ENCODE measurements around the gene RPS3. TPM values are rescaled to one million over a fixed set of nuclear protein-coding genes. Genes with fewer than 3 reads are reported as not detected.

Gene RPS3
- total RNA-seq, 5 donors from 2014 or later (not counting 1 experiment from before 2014, with no cell fraction given): 4,604 to 5,380 (median 4,830) TPM

- Mint-ChIP-seq H3K4me3 (no peak overlapping the region), H3K27ac (no peak overlapping the region), H3K36me3 (peaks cover 16% of the 10 kb centered on the region), H3K4me1 (peaks cover 14 to 17% (median 15%) of the 10 kb centered on the region in 3 donors), H3K9me3 (no peaks in the 10 kb centered on the region), H3K27me3 (peaks cover 37 to 40% of the 10 kb centered on the region in 2 donors)
- H3K9me3 ChIP-seq: no peaks in the 10 kb centered on the region
- WGBS (ENCODE audit: insufficient coverage): 81% methylated on average over 3 of the region's 4 CpGs
- H3K36me3 ChIP-seq (ENCODE audit: control insufficient read depth in 2 of 2, extremely low read depth in 1 of 2, insufficient read depth in 1 of 2, low read length in 1 of 2): peaks cover 0 to 3% of the 10 kb centered on the region in 2 donors
- no peak for ATAC-seq (replicated peaks in 1 of 4)
- no peak overlapping the region for H3K27ac ChIP-seq (ENCODE audit: low read length)
- DNase-seq: no peak
- CTCF ChIA-PET: interaction anchor here (0.5 to 0.6 kb wide), 2 partner anchors 26 to 44 kb away, joined by 3 read pairs; no protein-coding TSS in a partner anchor
- POLR2A ChIA-PET: no interaction called here
- H3K4me3 ChIP-seq (ENCODE audit: control insufficient read depth in 1 of 2, extremely low read depth in 1 of 2, low read length in 1 of 2): no peak overlapping the region
- H3K4me1 ChIP-seq (ENCODE audit: control insufficient read depth in 1 of 2, extremely low read depth in 1 of 2, insufficient read depth in 2 of 2, low read length in 2 of 2): peaks cover 0 to 19% of the 10 kb centered on the region in 2 experiments
- peaks cover 1 to 71% of the 10 kb centered on the region in 2 experiments for H3K27me3 ChIP-seq (replicated peaks in 1 of 2; ENCODE audit: control insufficient read depth in 2 of 2, extremely low read depth in 1 of 2, insufficient read depth in 2 of 2, low read length in 1 of 2)
These were observed 34.7 kb downstream of the RPS3 start for GRCh38 chr11:75434051-75434450.

- 77% methylated on average over 10 of the region's 12 CpGs for WGBS (ENCODE audit: insufficient coverage)
- no peak overlapping the region for H3K4me3 Mint-ChIP-seq
- H3K27ac Mint-ChIP-seq: no peak overlapping the region
- Histone ChIP-seq H3K4me3 (ENCODE audit: control insufficient read depth in 1 of 2, extremely low read depth in 1 of 2, low read length in 1 of 2) (no peak overlapping the region), H3K4me1 (ENCODE audit: control insufficient read depth in 1 of 2, extremely low read depth in 1 of 2, insufficient read depth in 2 of 2, low read length in 2 of 2) (peaks cover 0 to 12% of the 10 kb centered on the region in 2 experiments), H3K36me3 (ENCODE audit: control insufficient read depth in 2 of 2, extremely low read depth in 1 of 2, insufficient read depth in 1 of 2, low read length in 1 of 2) (peaks cover 0 to 3% of the 10 kb centered on the region in 2 donors), H3K27me3 (replicated peaks in 1 of 2; ENCODE audit: control insufficient read depth in 2 of 2, extremely low read depth in 1 of 2, insufficient read depth in 2 of 2, low read length in 1 of 2) (peaks cover 0 to 65% of the 10 kb centered on the region in 2 experiments), H3K9me3 (no peaks in the 10 kb centered on the region), H3K27ac (ENCODE audit: low read length) (no peak overlapping the region)
- peaks cover 9 to 12% (median 11%) of the 10 kb centered on the region in 3 donors for H3K4me1 Mint-ChIP-seq
- H3K9me3 Mint-ChIP-seq: no peaks in the 10 kb centered on the region
- ChIA-PET POLR2A (no interaction called here), CTCF (interaction anchor here in 1 of 2 donors (0.6 kb wide), 1 partner anchor 45 kb away, joined by 3 read pairs; no protein-coding TSS in a partner anchor)
- H3K27me3 Mint-ChIP-seq: peaks cover 32 to 37% of the 10 kb centered on the region in 2 donors
- ATAC-seq (replicated peaks in 1 of 4) (no peak), DNase-seq (no peak)
- H3K36me3 Mint-ChIP-seq: peaks cover 17% of the 10 kb centered on the region
These were observed 35.7 kb downstream of the RPS3 start for GRCh38 chr11:75434886-75435570.

GRCh38 chr11:75435571-75435925 is 36.2 kb downstream of the RPS3 start:
- peaks cover 0 to 3% of the 10 kb centered on the region in 2 donors for H3K36me3 ChIP-seq (ENCODE audit: control insufficient read depth in 2 of 2, extremely low read depth in 1 of 2, insufficient read depth in 1 of 2, low read length in 1 of 2)
- WGBS (ENCODE audit: insufficient coverage): 78% methylated on average over 9 of the region's 9 CpGs
- no peak overlapping the region for H3K27ac ChIP-seq (ENCODE audit: low read length)
- Mint-ChIP-seq H3K27me3 (peaks cover 32 to 36% of the 10 kb centered on the region in 2 donors), H3K9me3 (no peaks in the 10 kb centered on the region), H3K4me1 (peaks cover 8 to 10% (median 8%) of the 10 kb centered on the region in 3 donors), H3K36me3 (peaks cover 17% of the 10 kb centered on the region), H3K4me3 (no peak overlapping the region), H3K27ac (no peak overlapping the region)
- CTCF ChIA-PET: no interaction called here
- POLR2A ChIA-PET: no interaction called here
- DNase-seq: no peak
- H3K27me3 ChIP-seq (replicated peaks in 1 of 2; ENCODE audit: control insufficient read depth in 2 of 2, extremely low read depth in 1 of 2, insufficient read depth in 2 of 2, low read length in 1 of 2): peaks cover 0 to 63% of the 10 kb centered on the region in 2 experiments
- no peak overlapping the region for H3K4me3 ChIP-seq (ENCODE audit: control insufficient read depth in 1 of 2, extremely low read depth in 1 of 2, low read length in 1 of 2)
- H3K9me3 ChIP-seq: no peaks in the 10 kb centered on the region
- ATAC-seq (replicated peaks in 1 of 4): no peak
- H3K4me1 ChIP-seq (ENCODE audit: control insufficient read depth in 1 of 2, extremely low read depth in 1 of 2, insufficient read depth in 2 of 2, low read length in 2 of 2): peaks cover 0 to 10% of the 10 kb centered on the region in 2 experiments

GRCh38 chr11:75436806-75437205 is 37.5 kb downstream of the RPS3 start:
- DNase-seq: no peak
- H3K4me3 Mint-ChIP-seq: no peak overlapping the region
- H3K9me3 Mint-ChIP-seq: no peaks in the 10 kb centered on the region
- peaks cover 0 to 2% (median 0%) of the 10 kb centered on the region in 3 donors for H3K4me1 Mint-ChIP-seq
- H3K36me3 Mint-ChIP-seq: peaks cover 17% of the 10 kb centered on the region
- CTCF ChIA-PET: no interaction called here
- Histone ChIP-seq H3K4me3 (ENCODE audit: control insufficient read depth in 1 of 2, extremely low read depth in 1 of 2, low read length in 1 of 2) (no peak overlapping the region), H3K27ac (ENCODE audit: low read length) (no peak overlapping the region), H3K36me3 (ENCODE audit: control insufficient read depth in 2 of 2, extremely low read depth in 1 of 2, insufficient read depth in 1 of 2, low read length in 1 of 2) (peaks cover 0 to 3% of the 10 kb centered on the region in 2 donors), H3K27me3 (replicated peaks in 1 of 2; ENCODE audit: control insufficient read depth in 2 of 2, extremely low read depth in 1 of 2, insufficient read depth in 2 of 2, low read length in 1 of 2) (peaks cover 0 to 50% of the 10 kb centered on the region in 2 experiments), H3K4me1 (ENCODE audit: control insufficient read depth in 1 of 2, extremely low read depth in 1 of 2, insufficient read depth in 2 of 2, low read length in 2 of 2) (no peaks in the 10 kb centered on the region), H3K9me3 (no peaks in the 10 kb centered on the region)
- no peak overlapping the region for H3K27ac Mint-ChIP-seq
- peaks cover 19 to 23% of the 10 kb centered on the region in 2 donors for H3K27me3 Mint-ChIP-seq
- WGBS (ENCODE audit: insufficient coverage): 92% methylated on average over 9 of the region's 9 CpGs
- POLR2A ChIA-PET: interaction anchor here in 1 of 2 donors (0.8 kb wide), 1 partner anchor 481 kb away, joined by 3 read pairs; no protein-coding TSS in a partner anchor
- no peak for ATAC-seq (replicated peaks in 1 of 4)

DNA sequence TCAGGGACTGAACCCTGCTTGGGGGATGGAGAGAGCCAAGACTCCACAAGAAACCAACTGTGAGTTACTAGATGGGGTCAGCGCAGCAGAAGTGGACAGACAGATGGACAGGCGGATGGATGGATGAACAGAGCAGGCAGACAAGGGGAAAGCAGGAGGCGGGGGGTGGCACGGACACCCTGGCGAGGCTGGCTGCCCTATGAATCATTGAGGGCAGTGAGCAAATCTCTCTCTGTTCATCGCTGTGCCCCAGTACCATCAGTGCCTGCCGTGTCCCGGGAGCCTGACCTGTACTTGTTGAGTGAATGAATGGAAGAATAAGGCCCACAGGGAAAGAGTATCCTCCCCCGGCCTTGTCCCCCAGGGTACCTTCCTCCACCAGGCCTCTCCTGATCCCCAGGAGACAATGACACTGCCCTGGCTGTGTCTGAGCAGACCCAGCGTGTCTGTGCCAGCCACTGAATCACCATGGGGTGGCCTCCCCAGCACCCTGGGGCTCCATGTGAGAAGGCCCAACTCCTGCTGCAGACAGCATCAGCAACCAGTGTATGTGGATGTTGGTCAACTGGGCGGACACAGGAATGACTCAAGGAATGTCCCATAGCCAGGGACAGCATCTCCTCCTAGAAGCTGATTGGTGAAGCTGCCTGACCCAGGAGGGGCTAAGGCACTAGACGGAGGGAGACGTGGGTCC is 38.8 kb downstream of the RPS3 start:
- no peak overlapping the region for H3K27ac Mint-ChIP-seq
- WGBS (ENCODE audit: insufficient coverage): 82% methylated on average over 7 of the region's 13 CpGs
- Histone ChIP-seq H3K27ac (ENCODE audit: low read length) (no peak overlapping the region), H3K9me3 (no peaks in the 10 kb centered on the region), H3K4me3 (ENCODE audit: control insufficient read depth in 1 of 2, extremely low read depth in 1 of 2, low read length in 1 of 2) (no peak overlapping the region), H3K36me3 (ENCODE audit: control insufficient read depth in 2 of 2, extremely low read depth in 1 of 2, insufficient read depth in 1 of 2, low read length in 1 of 2) (peaks cover 0 to 3% of the 10 kb centered on the region in 2 donors), H3K4me1 (ENCODE audit: control insufficient read depth in 1 of 2, extremely low read depth in 1 of 2, insufficient read depth in 2 of 2, low read length in 2 of 2) (no peaks in the 10 kb centered on the region), H3K27me3 (replicated peaks in 1 of 2; ENCODE audit: control insufficient read depth in 2 of 2, extremely low read depth in 1 of 2, insufficient read depth in 2 of 2, low read length in 1 of 2) (peaks cover 0 to 40% of the 10 kb centered on the region in 2 experiments)
- ATAC-seq (replicated peaks in 1 of 4) (no peak), DNase-seq (no peak)
- H3K9me3 Mint-ChIP-seq: no peaks in the 10 kb centered on the region
- H3K4me1 Mint-ChIP-seq: no peaks in the 10 kb centered on the region
- POLR2A ChIA-PET: no interaction called here
- CTCF ChIA-PET: no interaction called here
- H3K4me3 Mint-ChIP-seq: no peak overlapping the region
- peaks cover 17% of the 10 kb centered on the region for H3K36me3 Mint-ChIP-seq
- peaks cover 8 to 12% of the 10 kb centered on the region in 2 donors for H3K27me3 Mint-ChIP-seq

DNA sequence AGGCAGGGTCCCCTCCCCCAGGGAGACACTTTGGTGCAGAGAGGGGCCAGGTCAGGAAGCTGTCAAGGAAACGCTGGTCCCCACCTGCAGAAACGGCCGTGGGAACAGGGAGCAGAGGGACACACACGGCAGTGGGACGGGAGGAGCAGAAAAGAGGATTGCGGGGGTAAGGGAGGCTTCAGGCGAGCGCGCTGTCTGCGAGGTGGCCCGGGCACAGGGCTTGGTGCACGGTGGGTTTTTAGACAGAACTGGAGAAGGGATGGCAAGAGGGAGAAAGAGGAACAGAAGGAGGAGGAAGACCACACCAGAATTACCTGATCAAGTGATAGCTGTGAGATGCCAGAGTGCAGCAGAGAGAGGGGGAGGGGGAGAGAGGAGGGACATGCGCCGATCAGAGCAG is 39.7 kb downstream of the RPS3 start:
- DNase-seq (no peak), ATAC-seq (replicated peaks in 1 of 4) (no peak)
- no peak overlapping the region for H3K27ac Mint-ChIP-seq
- Histone ChIP-seq H3K27ac (ENCODE audit: low read length) (no peak overlapping the region), H3K27me3 (replicated peaks in 1 of 2; ENCODE audit: control insufficient read depth in 2 of 2, extremely low read depth in 1 of 2, insufficient read depth in 2 of 2, low read length in 1 of 2) (peaks cover 0 to 31% of the 10 kb centered on the region in 2 experiments), H3K9me3 (no peaks in the 10 kb centered on the region), H3K4me3 (ENCODE audit: control insufficient read depth in 1 of 2, extremely low read depth in 1 of 2, low read length in 1 of 2) (no peak overlapping the region), H3K36me3 (ENCODE audit: control insufficient read depth in 2 of 2, extremely low read depth in 1 of 2, insufficient read depth in 1 of 2, low read length in 1 of 2) (peaks cover 0 to 3% of the 10 kb centered on the region in 2 donors), H3K4me1 (ENCODE audit: control insufficient read depth in 1 of 2, extremely low read depth in 1 of 2, insufficient read depth in 2 of 2, low read length in 2 of 2) (no peaks in the 10 kb centered on the region)
- ChIA-PET CTCF (no interaction called here), POLR2A (no interaction called here)
- peaks cover 4 to 5% of the 10 kb centered on the region in 2 donors for H3K27me3 Mint-ChIP-seq
- H3K4me1 Mint-ChIP-seq: no peaks in the 10 kb centered on the region
- H3K36me3 Mint-ChIP-seq: peaks cover 17% of the 10 kb centered on the region
- H3K9me3 Mint-ChIP-seq: no peaks in the 10 kb centered on the region
- 68% methylated on average over 11 of the region's 14 CpGs for WGBS (ENCODE audit: insufficient coverage)
- H3K4me3 Mint-ChIP-seq: no peak overlapping the region

Data from T-cell (primary cell).